ENCODE data around the gene TMEM181. TPM values are rescaled to one million over a fixed set of nuclear protein-coding genes. Genes with fewer than 3 reads are reported as not detected.

Gene TMEM181
- total RNA-seq, 1 donor from 2014 or later, result 18.4 TPM

- no peak for TF ChIP-seq POLR2A (IDR thresholded peaks at IDR 0.05)
- no peak for TF ChIP-seq CTCF (IDR thresholded peaks at IDR 0.05)
- TF ChIP-seq POLR2AphosphoS5 (IDR thresholded peaks at IDR 0.05; ENCODE audit: insufficient read depth in 1 of 2, low read depth in 1 of 2), result no peak
- peak in 1 of 2 donors; percentile 22 for DNase-seq (ENCODE audit: extremely low spot score in 2 of 2)
- peaks cover 0 to 21% of the 10 kb centered on the region in 2 donors for H3K36me3 ChIP-seq
- H3K4me3 ChIP-seq, result no peak overlapping the region
- H3K27ac ChIP-seq, result no peak overlapping the region
- H3K27me3 ChIP-seq, result no peaks in the 10 kb centered on the region
- peaks cover 35% of the 10 kb centered on the region for H3K4me1 ChIP-seq
- H3K9me3 ChIP-seq, result no peaks in the 10 kb centered on the region
- intact Hi-C loops (cut with DNase I), result no loop called here
Observed at GRCh38 chr6:158634695-158635426, 75.0 kb downstream of the TMEM181 start.

- Histone ChIP-seq H3K4me3 (no peak overlapping the region), H3K27ac (no peak overlapping the region), H3K4me1 (peaks cover 35% of the 10 kb centered on the region), H3K27me3 (no peaks in the 10 kb centered on the region), H3K36me3 (peaks cover 0 to 24% of the 10 kb centered on the region in 2 donors), H3K9me3 (no peaks in the 10 kb centered on the region)
- DNase-seq (ENCODE audit: extremely low spot score in 2 of 2), result peak in 1 of 2 donors; percentile 60
- TF ChIP-seq POLR2A (IDR thresholded peaks at IDR 0.05) (no peak), CTCF (IDR thresholded peaks at IDR 0.05) (no peak), POLR2AphosphoS5 (IDR thresholded peaks at IDR 0.05; ENCODE audit: insufficient read depth in 1 of 2, low read depth in 1 of 2) (no peak)
- intact Hi-C loops (cut with DNase I), result no loop called here
Observed at GRCh38 chr6:158635427-158636073, 75.7 kb downstream of the TMEM181 start.

GRCh38 chr6:158636778-158637177 lies 76.9 kb downstream of the TMEM181 start:
- no peaks in the 10 kb centered on the region for H3K9me3 ChIP-seq
- no peak overlapping the region for H3K27ac ChIP-seq
- peaks cover 35% of the 10 kb centered on the region for H3K4me1 ChIP-seq
- H3K4me3 ChIP-seq, result no peak overlapping the region
- intact Hi-C loops (cut with DNase I), result no loop called here
- H3K36me3 ChIP-seq, result peaks cover 0 to 30% of the 10 kb centered on the region in 2 donors
- TF ChIP-seq CTCF (IDR thresholded peaks at IDR 0.05) (no peak), POLR2A (IDR thresholded peaks at IDR 0.05) (no peak), POLR2AphosphoS5 (IDR thresholded peaks at IDR 0.05; ENCODE audit: insufficient read depth in 1 of 2, low read depth in 1 of 2) (no peak)
- peak in 1 of 2 donors; percentile 18 for DNase-seq (ENCODE audit: extremely low spot score in 2 of 2)
- no peaks in the 10 kb centered on the region for H3K27me3 ChIP-seq

- H3K4me1 ChIP-seq, result peaks cover 41% of the 10 kb centered on the region
- no peaks in the 10 kb centered on the region for H3K9me3 ChIP-seq
- intact Hi-C loops (cut with DNase I), result no loop called here
- peak in 1 of 2 donors; percentile 29 for DNase-seq (ENCODE audit: extremely low spot score in 2 of 2)
- H3K4me3 ChIP-seq, result no peak overlapping the region
- H3K27ac ChIP-seq, result no peak overlapping the region
- peaks cover 0 to 30% of the 10 kb centered on the region in 2 donors for H3K36me3 ChIP-seq
- H3K27me3 ChIP-seq, result no peaks in the 10 kb centered on the region
- TF ChIP-seq POLR2A (IDR thresholded peaks at IDR 0.05) (no peak), POLR2AphosphoS5 (IDR thresholded peaks at IDR 0.05; ENCODE audit: insufficient read depth in 1 of 2, low read depth in 1 of 2) (no peak)
Observed at GRCh38 chr6:158638324-158638854, 78.5 kb downstream of the TMEM181 start.

GRCh38 chr6:158639056-158639455 lies 79.2 kb downstream of the TMEM181 start:
- TF ChIP-seq POLR2AphosphoS5 (IDR thresholded peaks at IDR 0.05; ENCODE audit: insufficient read depth in 1 of 2, low read depth in 1 of 2) (no peak), CTCF (IDR thresholded peaks at IDR 0.05) (no peak), POLR2A (IDR thresholded peaks at IDR 0.05) (no peak)
- Histone ChIP-seq H3K27me3 (no peaks in the 10 kb centered on the region), H3K27ac (no peak overlapping the region), H3K9me3 (no peaks in the 10 kb centered on the region), H3K4me1 (peaks cover 45% of the 10 kb centered on the region), H3K36me3 (peaks cover 0 to 30% of the 10 kb centered on the region in 2 donors), H3K4me3 (no peak overlapping the region)
- intact Hi-C loops (cut with DNase I), result no loop called here
- peak in 1 of 2 donors; percentile 77 for DNase-seq (ENCODE audit: extremely low spot score in 2 of 2)

All from vagina (tissue), 2 donors.